Testis (tissue), 3 donors: ENCODE measurements around the gene EXOSC7. TPM values are rescaled to one million over a fixed set of nuclear protein-coding genes. Genes with fewer than 3 reads are reported as not detected.
"Not testable (repeated sequence)": the region's sequence is repeated elsewhere in the genome, so short reads cannot be mapped to it uniquely, and the experiment has no call there.

Source experiments
- DNase-seq: peaks from one replicate; pipeline ENCODE4 v3.0.0-alpha.2; 2019
- H3K27ac ChIP-seq, 2 donors: fragments of 200-600 bp; sonication (generic); one replicate each; pipeline ENCODE4 v1.5.1; 2019
- H3K27me3 ChIP-seq: fragments of 200-600 bp; sonication (generic); one replicate; pipeline ENCODE4 v1.5.1; 2019
- H3K36me3 ChIP-seq: fragments of 200-600 bp; sonication (generic); one replicate; pipeline ENCODE4 v1.5.1; 2017; ENCODE audit warnings: low read depth; ENCODE audit errors: missing control alignments
- H3K4me1 ChIP-seq: fragments of 200-600 bp; sonication (generic); one replicate; pipeline ENCODE4 v1.5.1; 2019
- H3K4me3 ChIP-seq, 2 donors: fragments of 200-600 bp; sonication (generic); one replicate each; pipeline ENCODE4 v1.5.1; 2017 to 2019
- H3K9me3 ChIP-seq: fragments of 200-600 bp; sonication (generic); one replicate; pipeline ENCODE4 v1.5.1; 2017
- CTCF ChIP-seq, 3 experiments: fragments of 450-650 bp in 2 of 3; fragments of 200-600 bp in 1 of 3; sonication (generic) in 1 of 3; IDR thresholded peaks; one replicate each; pipeline ENCODE4 v1.5.1; 2016 to 2019; ENCODE audit warnings: antibody characterized with exemption in 3 of 3, mild to moderate bottlenecking in 2 of 3, moderate library complexity in 1 of 3
- POLR2A ChIP-seq: fragments of 450-650 bp; IDR thresholded peaks from one replicate; pipeline ENCODE4 v1.6.1; 2017; ENCODE audit warnings: antibody characterized with exemption, mild to moderate bottlenecking, moderate library complexity
- WGBS, 2 donors: methylation state at CpG; one replicate each; pipeline ENCODE4 v1.1.5; 2018; 5-methylcytosine and 5-hydroxymethylcytosine counted together
- intact Hi-C: fragments of 100-400 bp; cut with DNase I; formaldehyde crosslinking; loops from one replicate; pipeline ENCODE4 v1.15.1; 2023; ENCODE audit warnings: low total_unique reads
- polyA plus RNA-seq: library from polyadenylated mRNA; stranded (reverse); fragments of 350-450 nt; fragmentation: Illumina TruSeq; extraction: RNeasy Lipid Tissue Mini Kit (QIAGEN cat#74804); gene quantifications from one replicate; pipeline ENCODE4 v1.2.3, GENCODE V29; 2014; ENCODE audit warnings: low read depth, low replicate concordance; ENCODE audit not compliant: insufficient read depth
- total RNA-seq, 2 donors: library from RNA; depleted of rRNA; stranded (reverse); fragments of >200 nt; gene quantifications; one replicate each; pipeline ENCODE4 v1.2.3, GENCODE V29; 2016

Gene EXOSC7
- total and polyA plus RNA-seq, 3 donors from 2014 or later: 63.3 to 71.5 (median 66.3) TPM

GRCh38 chr3:45043728-45044299, 67.8 kb downstream of the EXOSC7 start:
- Histone ChIP-seq H3K27me3 (no peaks in the 10 kb centered on the region), H3K9me3 (no peaks in the 10 kb centered on the region), H3K4me1 (peaks cover 11% of the 10 kb centered on the region), H3K4me3 (no peak overlapping the region), H3K27ac (no peak overlapping the region), H3K36me3 (no peaks in the 10 kb centered on the region)
- TF ChIP-seq CTCF (IDR thresholded peaks at IDR 0.05) (no peak), POLR2A (no peak)
- intact Hi-C loops: loop anchor here (5.0 kb wide), 1 partner anchor 163 kb away; no protein-coding TSS in a partner anchor
- no peak for DNase-seq
- 61 to 86% methylated on average over 2 of the region's 2 CpGs for WGBS, 2 donors

- TF ChIP-seq POLR2A (no peak), CTCF (IDR thresholded peaks at IDR 0.05) (no peak)
- DNase-seq: no peak
- Histone ChIP-seq H3K9me3 (no peaks in the 10 kb centered on the region), H3K36me3 (no peaks in the 10 kb centered on the region), H3K27ac (no peak overlapping the region), H3K4me3 (no peak overlapping the region), H3K27me3 (no peaks in the 10 kb centered on the region), H3K4me1 (peaks cover 3% of the 10 kb centered on the region)
- intact Hi-C loops: no loop called here
- 66 to 87% methylated on average over 4 of the region's 4 CpGs for WGBS, 2 donors
Measured at GRCh38 chr3:45048244-45048643, 72.2 kb downstream of the EXOSC7 start.

GRCh38 chr3:45049807-45050206, 73.8 kb downstream of the EXOSC7 start:
- peaks cover 3% of the 10 kb centered on the region for H3K4me1 ChIP-seq
- H3K36me3 ChIP-seq: no peaks in the 10 kb centered on the region
- no peaks in the 10 kb centered on the region for H3K9me3 ChIP-seq
- H3K4me3 ChIP-seq: no peak overlapping the region
- DNase-seq: no peak
- 80 to 82% methylated on average over 4 of the region's 4 CpGs for WGBS, 2 donors
- intact Hi-C loops: no loop called here
- no peak for TF ChIP-seq POLR2A
- no peak overlapping the region for H3K27ac ChIP-seq
- no peaks in the 10 kb centered on the region for H3K27me3 ChIP-seq

- no peak for DNase-seq
- H3K27me3 ChIP-seq: no peaks in the 10 kb centered on the region
- intact Hi-C loops: no loop called here
- TF ChIP-seq POLR2A (no peak), CTCF (IDR thresholded peaks at IDR 0.05) (no peak)
- H3K9me3 ChIP-seq: no peaks in the 10 kb centered on the region
- no peak overlapping the region for H3K4me3 ChIP-seq
- peaks cover 4% of the 10 kb centered on the region for H3K4me1 ChIP-seq
- H3K36me3 ChIP-seq: no peaks in the 10 kb centered on the region
- WGBS, 2 donors: 88 to 93% methylated on average over 6 of the region's 6 CpGs
- H3K27ac ChIP-seq: no peak overlapping the region
Measured at GRCh38 chr3:45051685-45052084, 75.6 kb downstream of the EXOSC7 start.

- H3K27me3 ChIP-seq, H3K4me3 ChIP-seq, H3K27ac ChIP-seq, H3K4me1 ChIP-seq, DNase-seq, H3K9me3 ChIP-seq, intact Hi-C loops, H3K36me3 ChIP-seq: not testable (repeated sequence)
- WGBS, 2 donors: 92 to 100% methylated on average over 1 of the region's 1 CpG
Measured at GRCh38 chr3:45053805-45054195, 77.8 kb downstream of the EXOSC7 start.

GRCh38 chr3:45054196-45054857, 78.3 kb downstream of the EXOSC7 start:
- Histone ChIP-seq H3K4me3 (no peak overlapping the region), H3K27me3 (no peaks in the 10 kb centered on the region), H3K27ac (no peak overlapping the region), H3K36me3 (no peaks in the 10 kb centered on the region), H3K4me1 (peaks cover 6% of the 10 kb centered on the region), H3K9me3 (no peaks in the 10 kb centered on the region)
- no peak for TF ChIP-seq POLR2A
- TF ChIP-seq CTCF (IDR thresholded peaks at IDR 0.05): no peak
- intact Hi-C loops: no loop called here
- WGBS, 2 donors: 94% methylated on average over 3 of the region's 3 CpGs
- DNase-seq: no peak
